Peyer's patch (tissue), 4 donors: Measurements from ENCODE around the gene COL2A1. TPM values are rescaled to one million over a fixed set of nuclear protein-coding genes. Genes with fewer than 3 reads are reported as not detected.

Experiments used
- DNase-seq, 3 donors: peaks; one replicate each; pipeline ENCODE4 v3.0.0-alpha.2; 2017 to 2019
- H3K27ac ChIP-seq, 4 donors: fragments of 200-600 bp; sonication (generic); one replicate each; pipeline ENCODE4 v1.5.1; 2016 to 2019
- H3K27me3 ChIP-seq, 2 donors: fragments of 200-600 bp; sonication (generic); one replicate each; pipeline ENCODE4 v1.5.1; 2019
- H3K36me3 ChIP-seq, 3 donors: fragments of 200-600 bp; sonication (generic); one replicate each; pipeline ENCODE4 v1.5.1; 2016 to 2019
- H3K4me1 ChIP-seq, 4 donors: fragments of 200-600 bp; sonication (generic); one replicate each; pipeline ENCODE4 v1.5.1; 2016 to 2019
- H3K4me3 ChIP-seq, 4 donors: fragments of 200-600 bp; sonication (generic); 1 replicate in 3 of 4; 2 replicates in 1 of 4; pipeline ENCODE4 v1.5.1; 2016 to 2019; ENCODE audit warnings: mild to moderate bottlenecking in 1 of 4
- H3K9me3 ChIP-seq, 4 donors: fragments of 200-600 bp; sonication (generic); one replicate each; pipeline ENCODE4 v1.5.1; 2016 to 2019; ENCODE audit warnings: mild to moderate bottlenecking in 1 of 4
- POLR2A ChIP-seq, 2 donors: fragments of 450-650 bp; IDR thresholded peaks; one replicate each; pipeline ENCODE4 v1.5.1; 2017; ENCODE audit warnings: antibody characterized with exemption in 2 of 2, mild to moderate bottlenecking in 2 of 2, moderate library complexity in 2 of 2
- total RNA-seq, 4 donors: library from RNA; depleted of rRNA; stranded (reverse); fragments of >200 nt; gene quantifications; one replicate each; pipeline ENCODE4 v1.1.0, GENCODE V29; 2016
- TF ChIP-seq, protein P1 (sequence below), 6 experiments: fragments of 450-650 bp in 4 of 6; fragments of 200-600 bp in 2 of 6; sonication (generic) in 1 of 6; IDR thresholded peaks; one replicate each; pipeline ENCODE4 v1.5.1; 2017 to 2019; ENCODE audit warnings: antibody characterized with exemption in 6 of 6, mild to moderate bottlenecking in 3 of 6, moderate library complexity in 1 of 6

Gene COL2A1
- total RNA-seq, 4 donors from 2014 or later = 0.18 to 6.6 (median 0.27) TPM; not detected in 1

DNA sequence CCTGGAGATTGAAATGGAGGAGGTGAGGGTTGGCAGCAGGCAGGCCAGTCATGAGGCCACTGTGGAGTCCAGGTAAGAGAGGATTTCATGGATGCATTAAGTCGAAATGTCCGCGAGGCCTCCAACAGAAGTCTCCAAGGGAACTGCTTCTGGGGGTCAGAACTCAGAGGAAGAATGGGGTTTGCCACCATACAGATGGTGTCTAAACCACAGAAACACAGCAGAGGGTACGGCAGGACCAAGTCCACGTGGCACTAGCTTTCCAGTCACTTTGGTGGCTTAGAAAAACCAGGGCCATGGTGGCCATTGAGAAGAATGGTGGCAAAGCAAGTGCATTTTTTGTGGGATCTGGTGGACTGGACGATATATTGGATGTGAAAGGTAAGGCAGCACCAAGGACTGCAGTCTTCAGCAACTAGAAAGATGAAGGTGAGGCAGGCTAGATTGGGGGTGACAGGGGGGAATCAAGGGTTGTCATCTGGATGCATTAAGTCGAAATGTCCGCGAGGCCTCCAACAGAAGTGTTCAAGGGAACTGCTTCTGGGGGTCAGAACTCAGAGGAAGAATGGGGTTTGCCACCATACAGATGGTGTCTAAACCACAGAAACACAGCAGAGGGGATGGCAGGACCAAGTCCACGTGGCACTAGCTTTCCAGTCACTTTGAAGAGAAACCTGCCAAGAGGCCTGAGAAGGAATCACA, 63.4 kb downstream of the COL2A1 start:
- no peaks in the 10 kb centered on the region for H3K36me3 ChIP-seq
- TF ChIP-seq, protein P1, sequence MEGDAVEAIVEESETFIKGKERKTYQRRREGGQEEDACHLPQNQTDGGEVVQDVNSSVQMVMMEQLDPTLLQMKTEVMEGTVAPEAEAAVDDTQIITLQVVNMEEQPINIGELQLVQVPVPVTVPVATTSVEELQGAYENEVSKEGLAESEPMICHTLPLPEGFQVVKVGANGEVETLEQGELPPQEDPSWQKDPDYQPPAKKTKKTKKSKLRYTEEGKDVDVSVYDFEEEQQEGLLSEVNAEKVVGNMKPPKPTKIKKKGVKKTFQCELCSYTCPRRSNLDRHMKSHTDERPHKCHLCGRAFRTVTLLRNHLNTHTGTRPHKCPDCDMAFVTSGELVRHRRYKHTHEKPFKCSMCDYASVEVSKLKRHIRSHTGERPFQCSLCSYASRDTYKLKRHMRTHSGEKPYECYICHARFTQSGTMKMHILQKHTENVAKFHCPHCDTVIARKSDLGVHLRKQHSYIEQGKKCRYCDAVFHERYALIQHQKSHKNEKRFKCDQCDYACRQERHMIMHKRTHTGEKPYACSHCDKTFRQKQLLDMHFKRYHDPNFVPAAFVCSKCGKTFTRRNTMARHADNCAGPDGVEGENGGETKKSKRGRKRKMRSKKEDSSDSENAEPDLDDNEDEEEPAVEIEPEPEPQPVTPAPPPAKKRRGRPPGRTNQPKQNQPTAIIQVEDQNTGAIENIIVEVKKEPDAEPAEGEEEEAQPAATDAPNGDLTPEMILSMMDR (IDR thresholded peaks at IDR 0.05) = no peak
- no peaks in the 10 kb centered on the region for H3K9me3 ChIP-seq
- no peak overlapping the region for H3K4me3 ChIP-seq
- peaks cover 0 to 41% (median 6%) of the 10 kb centered on the region in 4 donors for H3K4me1 ChIP-seq
- H3K27me3 ChIP-seq = no peaks in the 10 kb centered on the region
- no peak for DNase-seq
- peak overlapping the region in 1 of 4 donors; percentile 93 for H3K27ac ChIP-seq

DNA sequence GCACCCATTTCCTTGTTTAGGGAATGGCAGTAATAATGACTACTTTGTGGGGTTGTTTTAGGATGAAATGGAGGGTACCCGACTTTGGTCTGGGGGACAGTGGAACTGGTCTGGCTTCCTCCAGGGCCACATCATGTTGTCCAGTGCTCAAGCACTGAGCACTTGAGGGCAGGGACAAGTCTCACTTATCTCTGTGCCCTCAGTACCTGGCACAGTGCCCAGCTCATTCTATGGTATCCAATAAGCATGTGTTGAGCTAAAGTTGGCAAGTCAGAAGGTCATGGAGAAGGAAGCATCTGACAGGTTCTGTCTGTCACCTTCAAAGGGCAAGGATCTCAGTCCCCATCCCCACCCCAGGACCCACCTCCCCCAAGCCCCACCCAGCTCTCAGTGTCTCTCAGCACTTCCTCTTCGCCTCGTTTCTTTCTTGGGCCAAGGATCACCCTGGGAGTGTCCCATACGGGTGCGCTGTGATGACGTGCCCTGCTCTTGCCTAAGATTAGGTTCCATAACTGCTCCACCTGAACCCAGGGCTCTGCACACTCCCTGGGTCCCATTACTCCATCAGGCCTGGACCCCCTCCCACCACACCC, 65.2 kb downstream of the COL2A1 start:
- H3K9me3 ChIP-seq = no peaks in the 10 kb centered on the region
- H3K4me1 ChIP-seq = peaks cover 0 to 29% (median 4%) of the 10 kb centered on the region in 4 donors
- DNase-seq = peak in 2 of 3 donors; percentile 87 to 92
- no peak overlapping the region for H3K4me3 ChIP-seq
- no peaks in the 10 kb centered on the region for H3K27me3 ChIP-seq
- no peaks in the 10 kb centered on the region for H3K36me3 ChIP-seq
- peak in 1 of 2 donors; percentile 59 for TF ChIP-seq POLR2A (IDR thresholded peaks at IDR 0.05)
- TF ChIP-seq, protein P1 (IDR thresholded peaks at IDR 0.05) = no peak
- H3K27ac ChIP-seq = peak overlapping the region in 3 of 4 donors; percentile 67 to 93 (median 90)

DNA sequence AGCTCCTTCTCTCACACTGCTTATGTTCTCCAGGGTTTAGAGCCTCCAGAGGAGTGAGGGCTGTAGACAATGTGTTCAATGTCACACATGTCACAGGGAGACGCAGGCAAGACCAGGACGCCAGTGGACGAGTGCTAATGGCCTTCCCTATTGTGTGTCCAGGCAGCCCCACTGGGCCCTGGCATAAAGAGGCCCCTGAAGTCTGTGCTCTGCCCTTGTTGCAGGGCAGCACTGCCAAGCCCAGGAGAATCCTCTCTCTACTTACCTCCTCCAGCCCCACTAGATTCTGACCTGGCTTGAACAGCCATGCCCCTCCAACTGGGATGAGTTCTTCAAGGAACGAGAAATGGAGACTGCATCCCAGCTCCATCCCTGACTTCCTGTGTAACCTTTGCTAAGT, 65.7 kb downstream of the COL2A1 start:
- no peak for DNase-seq
- TF ChIP-seq, protein P1 (IDR thresholded peaks at IDR 0.05) = no peak
- no peak for TF ChIP-seq POLR2A (IDR thresholded peaks at IDR 0.05)
- Histone ChIP-seq H3K27ac (peak overlapping the region in 3 of 4 donors; percentile 67 to 93 (median 90)), H3K4me3 (no peak overlapping the region), H3K36me3 (no peaks in the 10 kb centered on the region), H3K9me3 (no peaks in the 10 kb centered on the region), H3K27me3 (no peaks in the 10 kb centered on the region), H3K4me1 (peaks cover 0 to 25% (median 4%) of the 10 kb centered on the region in 4 donors)

DNA sequence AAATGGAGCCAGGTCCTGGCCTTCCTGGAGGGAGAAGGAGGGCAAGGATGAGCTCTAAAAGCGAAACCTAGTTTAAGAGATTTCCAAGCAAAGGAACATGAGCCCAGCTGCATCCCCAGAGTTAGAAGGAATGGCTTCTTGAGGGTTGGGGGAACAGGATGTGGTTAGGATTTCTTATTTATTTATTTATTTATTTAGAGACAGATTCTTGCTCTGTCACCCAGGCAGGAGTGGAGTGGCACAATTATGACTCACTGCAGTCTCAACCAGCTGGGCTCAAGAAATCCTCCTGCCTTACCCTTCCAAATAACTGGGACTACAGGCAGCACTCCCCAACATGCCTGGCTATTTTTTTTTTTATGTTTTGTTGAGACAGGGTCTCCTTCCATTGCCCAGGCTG, 66.2 kb downstream of the COL2A1 start:
- H3K9me3 ChIP-seq = no peaks in the 10 kb centered on the region
- peak overlapping the region in 3 of 4 donors; percentile 67 to 93 (median 90) for H3K27ac ChIP-seq
- H3K4me1 ChIP-seq = peaks cover 0 to 23% (median 4%) of the 10 kb centered on the region in 4 donors
- DNase-seq = no peak
- no peak overlapping the region for H3K4me3 ChIP-seq
- no peaks in the 10 kb centered on the region for H3K27me3 ChIP-seq
- H3K36me3 ChIP-seq = no peaks in the 10 kb centered on the region
- TF ChIP-seq POLR2A (IDR thresholded peaks at IDR 0.05) = no peak
- TF ChIP-seq, protein P1 (IDR thresholded peaks at IDR 0.05) = no peak

DNA sequence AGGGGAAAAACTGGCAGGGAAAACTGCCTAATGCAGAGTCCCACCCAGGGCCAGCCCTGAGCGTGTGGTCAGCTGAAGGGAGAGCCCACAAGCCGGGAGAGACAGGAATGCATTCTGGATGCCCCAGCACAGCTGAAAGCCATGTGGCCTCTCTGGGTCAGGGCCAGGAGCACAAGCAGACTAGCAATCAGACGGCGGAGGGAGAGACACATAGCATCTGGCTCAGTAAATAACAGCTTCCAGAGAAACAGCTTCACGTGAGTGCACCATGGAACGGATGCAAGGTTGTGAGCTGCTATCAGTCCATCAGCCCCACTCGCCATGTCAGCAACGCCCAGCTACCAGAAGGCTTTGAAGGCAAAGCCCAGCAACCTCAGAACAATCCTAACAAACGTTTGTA, 69.1 kb downstream of the COL2A1 start:
- DNase-seq = peak in 1 of 3 donors; percentile 56
- no peaks in the 10 kb centered on the region for H3K27me3 ChIP-seq
- TF ChIP-seq, protein P1 (IDR thresholded peaks at IDR 0.05) = no peak
- no peak for TF ChIP-seq POLR2A (IDR thresholded peaks at IDR 0.05)
- H3K9me3 ChIP-seq = no peaks in the 10 kb centered on the region
- no peaks in the 10 kb centered on the region for H3K36me3 ChIP-seq
- no peak overlapping the region for H3K4me3 ChIP-seq
- H3K4me1 ChIP-seq = peaks cover 0 to 18% (median 4%) of the 10 kb centered on the region in 4 donors
- no peak overlapping the region for H3K27ac ChIP-seq
